Endothelial cell of umbilical vein (primary cell): Measurements from ENCODE around the gene TRAF3. TPM values are rescaled to one million over a fixed set of nuclear protein-coding genes. Genes with fewer than 3 reads are reported as not detected.

ENCODE experiments used
- BruUV-seq: library from RNA; stranded (reverse); fragments of 400-500 nt; replicated peaks from 2 replicates; lab custom pipeline; 2021; lab: Mats Ljungman, UMichigan
- CTCF ChIA-PET: fragments of 300-600, 350-600 bp; sonication (Branson Sonifier 250); formaldehyde crosslinking; loops from one replicate; lab custom pipeline; 2021; ENCODE audit warnings: antibody characterized with exemption, inconsistent platforms; lab: Charles Lee
- POLR2A ChIA-PET: fragments of 300-600, 350-600 bp; sonication (Branson Sonifier 250); formaldehyde crosslinking; loops from one replicate; lab custom pipeline; 2021; ENCODE audit warnings: antibody characterized with exemption, inconsistent platforms; lab: Charles Lee
- DNase-seq: peaks from one replicate; pipeline ENCODE4 v3.0.0-alpha.2; 2011; ENCODE audit warnings: low read depth, low spot score
- FAIRE-seq: peaks from 2 replicates; lab custom pipeline; 2011; peaks lifted over from hg19 to GRCh38; lab: Jason Lieb, UNC
- H2AFZ ChIP-seq: 2 replicates; pipeline ENCODE4 v1.6.0; 2012; ENCODE audit warnings: low read depth, low read length, control low read depth, inconsistent platforms
- H3K27ac ChIP-seq: 2 replicates; pipeline ENCODE4 v1.5.1; 2011; ENCODE audit warnings: low read depth, mild to moderate bottlenecking, control low read depth, low read length, moderate library complexity; ENCODE audit not compliant: insufficient read depth
- H3K27me3 ChIP-seq, 2 experiments: 2 replicates each; pipeline versions ENCODE4 v1.6.0 to v1.6.1; 2011; ENCODE audit warnings: low read length in 2 of 2, mixed read lengths in 1 of 2; ENCODE audit not compliant: control insufficient read depth in 2 of 2, insufficient read depth in 2 of 2
- H3K36me3 ChIP-seq, 2 experiments: 2 replicates in 1 of 2; 3 replicates in 1 of 2; pipeline ENCODE4 v1.5.1; 2011; ENCODE audit warnings: low read length in 2 of 2, mild to moderate bottlenecking in 1 of 2, moderate library complexity in 1 of 2; ENCODE audit not compliant: control insufficient read depth in 2 of 2, insufficient read depth in 2 of 2; ENCODE audit errors: extremely low read depth in 1 of 2
- H3K4me1 ChIP-seq: 3 replicates; pipeline ENCODE4 v1.5.1; 2011; ENCODE audit warnings: mild to moderate bottlenecking, low read length; ENCODE audit not compliant: control insufficient read depth, insufficient read depth; ENCODE audit errors: extremely low read depth
- H3K4me2 ChIP-seq: 2 replicates; pipeline ENCODE4 v1.6.1; 2011; ENCODE audit warnings: low read length, control low read depth, mixed read lengths; ENCODE audit not compliant: insufficient read depth
- H3K4me3 ChIP-seq, 3 experiments: fragments of 200-600 bp in 1 of 3; sonication (generic), shearing (Covaris generic) in 1 of 3; replicated peaks in 1 of 3; 2 replicates each; pipeline ENCODE4 v1.5.1; 2011 to 2016; ENCODE audit warnings: control low read depth in 3 of 3, low read length in 3 of 3, mild to moderate bottlenecking in 2 of 3, inconsistent platforms in 1 of 3, low read depth in 1 of 3, moderate library complexity in 1 of 3; ENCODE audit not compliant: insufficient read depth in 1 of 3
- H3K79me2 ChIP-seq: 2 replicates; pipeline ENCODE4 v1.6.0; 2012; ENCODE audit warnings: low read length, inconsistent platforms; ENCODE audit not compliant: control insufficient read depth, insufficient read depth
- H3K9ac ChIP-seq: replicated peaks from 2 replicates; pipeline ENCODE3; 2011; ENCODE audit warnings: low read length, control low read depth; ENCODE audit not compliant: insufficient read depth; ENCODE audit errors: extremely low read depth
- H3K9me1 ChIP-seq: replicated peaks from 3 replicates; pipeline ENCODE4 v1.6.0; 2011; ENCODE audit warnings: mild to moderate bottlenecking, low read length; ENCODE audit not compliant: control insufficient read depth, insufficient read depth; ENCODE audit errors: extremely low read depth
- H3K9me3 ChIP-seq: replicated peaks from 2 replicates; pipeline ENCODE4 v1.5.1; 2012; ENCODE audit warnings: low read length, inconsistent platforms; ENCODE audit not compliant: control insufficient read depth, insufficient read depth
- H4K20me1 ChIP-seq: replicated peaks from 2 replicates; pipeline ENCODE3; 2011; ENCODE audit warnings: mild to moderate bottlenecking, low read length; ENCODE audit not compliant: control insufficient read depth, insufficient read depth; ENCODE audit errors: extremely low read depth
- CTCF ChIP-seq, 2 donors: IDR thresholded peaks; 1 replicate in 1 of 2; 2 replicates in 1 of 2; pipeline ENCODE4 v1.5.1; 2011; ENCODE audit warnings: low read length in 2 of 2, mild to moderate bottlenecking in 2 of 2, moderate library complexity in 2 of 2, control low read depth in 1 of 2, inconsistent platforms in 1 of 2, low read depth in 1 of 2; ENCODE audit not compliant: insufficient read depth in 1 of 2; ENCODE audit errors: extremely low read depth in 1 of 2
- EZH2 ChIP-seq: IDR thresholded peaks from 2 replicates; pipeline ENCODE4 v1.6.1; 2012; ENCODE audit warnings: borderline replicate concordance, low read depth, mild to moderate bottlenecking, moderate library complexity, low read length, inconsistent platforms; ENCODE audit not compliant: severe bottlenecking
- FOS ChIP-seq: IDR thresholded peaks from 2 replicates; pipeline ENCODE4 v1.6.1; 2011; ENCODE audit warnings: mild to moderate bottlenecking, low read length, moderate library complexity, borderline replicate concordance; ENCODE audit not compliant: insufficient read depth
- GATA2 ChIP-seq: IDR thresholded peaks from 2 replicates; pipeline ENCODE4 v1.7.0; 2011; ENCODE audit warnings: low read depth, mild to moderate bottlenecking, moderate library complexity, mixed read lengths, low read length; ENCODE audit not compliant: insufficient read length, insufficient read depth
- JUN ChIP-seq: IDR thresholded peaks from 2 replicates; pipeline ENCODE4 v1.6.1; 2011; ENCODE audit warnings: borderline replicate concordance, low read depth; ENCODE audit not compliant: insufficient read length, insufficient read depth
- MAX ChIP-seq: IDR thresholded peaks from 2 replicates; pipeline ENCODE4 v1.6.1; 2011; ENCODE audit not compliant: insufficient read depth, insufficient read length
- MYC ChIP-seq: IDR thresholded peaks from one replicate; pipeline ENCODE4 v1.6.1; 2011; ENCODE audit warnings: mild to moderate bottlenecking, low read depth, low read length
- POLR2A ChIP-seq: IDR thresholded peaks from 2 replicates; pipeline ENCODE4 v1.6.1; 2012; ENCODE audit warnings: low read depth, mild to moderate bottlenecking, control low read depth, low read length
- POLR2AphosphoS5 ChIP-seq: IDR thresholded peaks from 2 replicates; pipeline ENCODE4 v1.6.1; 2012; ENCODE audit warnings: low read depth, mild to moderate bottlenecking, control low read depth, low read length, moderate library complexity; ENCODE audit not compliant: insufficient read depth
- dilution Hi-C: fragments of 300-500 bp; cut with MboI; formaldehyde crosslinking; loops from one replicate; pipeline ENCODE4 v1.15.0; 2019; ENCODE audit warnings: low sequenced_read_pairs; ENCODE audit not compliant: extremely low pct_ligation_motif_present
- intact Hi-C: fragments of 100-400 bp; cut with micrococcal nuclease; formaldehyde crosslinking; loops from one replicate; pipeline ENCODE4 v1.10.0; 2022
- polyA plus RNA-seq, 4 experiments: library from polyadenylated mRNA; depleted of rRNA in 3 of 4; stranded (reverse) in 3 of 4; unstranded in 1 of 4; fragments of >200 nt; gene quantifications; 2 replicates each; pipeline versions ENCODE4 v1.2.1 to v1.2.3, GENCODE V29; 2011 to 2012; ENCODE audit warnings: missing spikeins in 1 of 4
- total RNA-seq: library from RNA; stranded (reverse); gene quantifications from 2 replicates; pipeline ENCODE4 v1.2.3, GENCODE V29; 2021

The TRAF3 gene
- total and polyA plus RNA-seq, 2 donors (not counting 3 experiments of a cell fraction or from before 2014, with no cell fraction given): 14.4 to 27.6 TPM

GRCh38 chr14:102917056-102917385 is 139.8 kb downstream of the TRAF3 start:
- H3K9me1 ChIP-seq: no peaks in the 10 kb centered on the region
- dilution Hi-C loops (no loop called here), intact Hi-C loops (loop anchor here (2.0 kb wide), 2 partner anchors 322 to 478 kb away; no protein-coding TSS in a partner anchor)
- H3K9ac ChIP-seq: no peak overlapping the region
- H3K27me3 ChIP-seq: peaks cover 2% of the 10 kb centered on the region in 2 experiments
- ChIA-PET CTCF (interaction anchor here (0.7 to 2.8 kb wide), 2 partner anchors 143 to 223 kb away, joined by 4 to 47 read pairs; no protein-coding TSS in a partner anchor), POLR2A (no interaction called here)
- DNase-seq: no peak
- no peak overlapping the region for H2AFZ ChIP-seq
- no peak overlapping the region for H3K4me2 ChIP-seq
- BruUV-seq: no TSS peak
- no peak for FAIRE-seq
- H3K27ac ChIP-seq: no peak overlapping the region
- H3K9me3 ChIP-seq: no peaks in the 10 kb centered on the region
- no peak for TF ChIP-seq POLR2AphosphoS5
- no peak for TF ChIP-seq FOS
- TF ChIP-seq MAX: no peak
- TF ChIP-seq MYC: no peak
- no peak for TF ChIP-seq POLR2A
- no peak for TF ChIP-seq CTCF (IDR thresholded peaks at IDR 0.05; ENCODE audit: extremely low read depth in 1 of 2, insufficient read depth in 1 of 2, low read depth in 1 of 2, low read length in 2 of 2)
- no peak for TF ChIP-seq JUN
- TF ChIP-seq GATA2: no peak
- no peak for TF ChIP-seq EZH2
- no peaks in the 10 kb centered on the region for H3K36me3 ChIP-seq
- no peak overlapping the region for H3K4me3 ChIP-seq
- H3K79me2 ChIP-seq: no peaks in the 10 kb centered on the region
- H4K20me1 ChIP-seq: no peaks in the 10 kb centered on the region
- no peaks in the 10 kb centered on the region for H3K4me1 ChIP-seq
